Uterus (tissue), 4 donors: ENCODE data around the gene PCDHA8. TPM values are rescaled to one million over a fixed set of nuclear protein-coding genes. Genes with fewer than 3 reads are reported as not detected.
A peak's percentile ranks its signal among the peaks of the same experiment; 100 is the strongest.
"Not testable (repeated sequence)": the region's sequence is repeated elsewhere in the genome, so short reads cannot be mapped to it uniquely, and the experiment has no call there.

Experiments used
- DNase-seq, 2 donors: peaks; one replicate each; pipeline ENCODE4 v3.0.0-alpha.2; 2019 to 2020
- H3K27ac ChIP-seq, 2 donors: fragments of 200-600 bp; sonication (generic); 1 replicate in 1 of 2; 2 replicates in 1 of 2; pipeline ENCODE4 v1.5.1; 2016 to 2018
- H3K27me3 ChIP-seq, 2 donors: fragments of 200-600 bp; sonication (generic); one replicate each; pipeline ENCODE4 v1.5.1; 2018 to 2019; ENCODE audit warnings: control low read depth in 1 of 2
- H3K36me3 ChIP-seq, 2 donors: fragments of 200-600 bp; sonication (generic); one replicate each; pipeline ENCODE4 v1.5.1; 2019; ENCODE audit warnings: control low read depth in 1 of 2
- H3K4me1 ChIP-seq, 2 donors: fragments of 200-600 bp; sonication (generic); one replicate each; pipeline ENCODE4 v1.5.1; 2018 to 2019; ENCODE audit warnings: control low read depth in 1 of 2
- H3K4me3 ChIP-seq, 2 donors: fragments of 200-600 bp; sonication (generic); 1 replicate in 1 of 2; 2 replicates in 1 of 2; pipeline ENCODE4 v1.5.1; 2018 to 2019; ENCODE audit warnings: mild to moderate bottlenecking in 1 of 2
- H3K9me3 ChIP-seq, 2 donors: fragments of 200-600 bp; sonication (generic); one replicate each; pipeline ENCODE4 v1.5.1; 2019; ENCODE audit warnings: control low read depth in 1 of 2
- CTCF ChIP-seq, 4 experiments: fragments of 200-600 bp in 2 of 4; fragments of 450-650 bp in 2 of 4; sonication (generic) in 2 of 4; IDR thresholded peaks; one replicate each; pipeline ENCODE4 v1.5.1; 2016 to 2019; ENCODE audit warnings: antibody characterized with exemption in 4 of 4, mild to moderate bottlenecking in 2 of 4, moderate library complexity in 1 of 4
- POLR2A ChIP-seq, 2 donors: fragments of 450-650 bp; IDR thresholded peaks; one replicate each; pipeline ENCODE4 v1.6.1; 2016; ENCODE audit warnings: antibody characterized with exemption in 2 of 2, mild to moderate bottlenecking in 1 of 2, moderate library complexity in 1 of 2
- intact Hi-C: fragments of 100-400 bp; cut with DNase I; formaldehyde crosslinking; loops from one replicate; pipeline ENCODE4 v1.15.1; 2023; ENCODE audit warnings: low total_unique reads
- total RNA-seq, 4 donors: library from RNA; depleted of rRNA in 3 of 4; stranded (reverse); fragments of >200 nt in 3 of 4; gene quantifications; one replicate each; pipeline versions ENCODE4 v1.1.0 to v1.2.4, GENCODE V29; 2014 to 2023
- donor health status: DM: yes; HTN: yes; CAD: no.

The PCDHA8 gene
- total RNA-seq, 4 donors from 2014 or later = 1.2 to 1.9 TPM; not detected in 2

- peak in 3 of 4 experiments; percentile 8 to 30 (median 12) for TF ChIP-seq CTCF (IDR thresholded peaks at IDR 0.05)
- no peak for TF ChIP-seq POLR2A (IDR thresholded peaks at IDR 0.05)
- Histone ChIP-seq H3K27me3 (no peaks in the 10 kb centered on the region), H3K27ac (no peak within 1 kb of the TSS), H3K9me3 (no peaks in the 10 kb centered on the region), H3K4me3 (no peak within 1 kb of the TSS), H3K4me1 (no peaks in the 10 kb centered on the region), H3K36me3 (no peaks in the 10 kb centered on the region)
- no peak for DNase-seq
- intact Hi-C loops = no loop called here
Observed at GRCh38 chr5:140868721-140869554, 28.0 kb downstream of the PCDHA8 start, which contains the start of gene PCDHA11. Gene PCDHA11, plus strand, starts transcription at chr5:140868957. Its CDS starts 147 bp downstream, at chr5:140869104.

- DNase-seq = no peak
- no peaks in the 10 kb centered on the region for H3K27me3 ChIP-seq
- H3K9me3 ChIP-seq = no peaks in the 10 kb centered on the region
- intact Hi-C loops = no loop called here
- no peaks in the 10 kb centered on the region for H3K36me3 ChIP-seq
- H3K4me1 ChIP-seq = no peaks in the 10 kb centered on the region
- TF ChIP-seq POLR2A (IDR thresholded peaks at IDR 0.05) (no peak), CTCF (IDR thresholded peaks at IDR 0.05) (no peak)
- H3K27ac ChIP-seq = no peak overlapping the region
- no peak overlapping the region for H3K4me3 ChIP-seq
Observed at GRCh38 chr5:140869555-140869886, 28.5 kb downstream of the PCDHA8 start.

DNA sequence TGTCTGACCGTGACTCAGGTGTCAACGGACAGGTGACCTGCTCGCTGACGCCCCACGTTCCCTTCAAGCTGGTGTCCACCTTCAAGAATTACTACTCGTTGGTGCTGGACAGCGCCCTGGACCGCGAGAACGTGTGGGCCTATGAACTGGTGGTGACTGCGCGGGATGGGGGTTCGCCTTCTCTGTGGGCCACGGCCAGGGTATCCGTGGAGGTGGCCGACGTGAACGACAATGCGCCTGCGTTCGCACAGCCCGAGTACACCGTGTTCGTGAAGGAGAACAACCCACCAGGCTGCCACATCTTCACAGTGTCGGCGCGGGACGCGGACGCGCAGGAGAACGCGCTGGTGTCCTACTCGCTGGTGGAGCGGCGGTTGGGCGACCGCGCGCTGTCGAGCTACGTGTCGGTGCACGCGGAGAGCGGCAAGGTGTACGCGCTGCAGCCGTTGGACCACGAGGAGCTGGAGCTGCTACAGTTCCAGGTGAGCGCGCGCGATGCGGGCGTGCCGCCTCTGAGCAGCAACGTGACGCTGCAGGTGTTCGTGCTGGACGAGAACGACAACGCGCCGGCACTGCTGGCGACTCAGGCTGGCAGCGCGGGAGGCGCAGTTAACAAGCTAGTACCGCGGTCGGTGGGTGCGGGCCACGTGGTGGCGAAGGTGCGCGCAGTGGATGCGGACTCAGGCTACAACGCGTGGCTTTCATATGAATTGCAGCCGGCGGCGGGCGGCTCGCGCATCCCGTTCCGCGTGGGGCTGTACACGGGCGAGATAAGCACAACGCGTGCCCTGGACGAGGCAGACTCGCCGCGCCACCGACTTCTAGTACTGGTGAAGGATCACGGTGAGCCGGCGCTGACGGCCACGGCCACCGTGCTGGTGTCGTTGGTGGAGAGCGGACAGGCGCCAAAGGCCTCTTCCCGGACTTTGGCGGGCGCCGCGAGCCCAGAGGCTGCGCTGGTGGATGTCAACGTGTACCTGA lies 29.5 kb downstream of the PCDHA8 start:
- intact Hi-C loops = no loop called here
- no peak for DNase-seq
- TF ChIP-seq POLR2A (IDR thresholded peaks at IDR 0.05) (no peak), CTCF (IDR thresholded peaks at IDR 0.05) (no peak)

DNA sequence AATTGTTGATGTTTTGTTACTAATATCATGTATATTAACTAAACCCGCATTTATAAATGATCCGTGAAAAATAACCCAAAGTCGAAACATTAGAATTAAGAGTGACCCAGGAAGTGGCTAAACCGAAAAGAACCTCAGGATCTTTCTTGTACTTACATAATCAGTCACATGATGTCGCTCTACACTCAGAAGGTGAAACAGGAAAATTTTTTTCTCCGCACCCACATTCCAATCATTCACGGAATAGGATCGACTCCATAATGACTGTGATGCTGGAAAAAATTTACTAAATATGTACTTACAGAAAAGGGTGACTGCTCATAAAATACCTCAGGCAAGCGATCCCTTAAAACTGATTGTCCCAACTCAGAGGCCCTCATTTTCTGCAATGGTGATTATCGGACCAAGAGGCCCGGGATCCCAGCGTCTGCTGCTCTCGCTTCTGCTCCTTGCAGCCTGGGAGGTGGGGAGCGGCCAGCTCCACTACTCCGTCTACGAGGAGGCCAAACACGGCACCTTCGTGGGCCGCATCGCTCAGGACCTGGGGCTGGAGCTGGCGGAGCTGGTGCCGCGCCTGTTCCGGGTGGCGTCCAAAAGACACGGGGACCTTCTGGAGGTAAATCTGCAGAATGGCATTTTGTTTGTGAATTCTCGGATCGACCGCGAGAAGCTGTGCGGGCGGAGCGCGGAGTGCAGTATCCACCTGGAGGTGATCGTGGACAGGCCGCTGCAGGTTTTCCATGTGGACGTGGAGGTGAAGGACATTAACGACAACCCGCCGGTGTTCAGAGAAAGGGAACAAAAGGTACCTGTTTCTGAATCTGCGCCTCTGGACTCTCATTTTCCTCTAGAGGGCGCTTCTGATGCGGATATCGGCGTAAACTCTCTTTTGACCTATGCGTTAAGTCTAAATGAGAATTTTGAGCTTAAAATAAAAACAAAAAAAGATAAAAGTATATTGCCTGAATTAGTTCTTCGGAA lies 34.4 kb downstream of the PCDHA8 start, which contains the start of gene PCDHA12:
Gene PCDHA12 (plus strand): TSS at position 224 of the 981 bp plus-strand sequence. CDS start 165 bp downstream, at position 389.
- intact Hi-C loops = no loop called here
- peaks cover 0 to 8% of the 10 kb centered on the region in 2 donors for H3K9me3 ChIP-seq
- no peaks in the 10 kb centered on the region for H3K36me3 ChIP-seq
- H3K27me3 ChIP-seq = no peaks in the 10 kb centered on the region
- TF ChIP-seq CTCF (IDR thresholded peaks at IDR 0.05) (no peak), POLR2A (IDR thresholded peaks at IDR 0.05) (no peak)
- no peak within 1 kb of the TSS for H3K4me3 ChIP-seq
- no peak for DNase-seq
- H3K4me1 ChIP-seq = no peaks in the 10 kb centered on the region
- H3K27ac ChIP-seq = no peak within 1 kb of the TSS

More for the DNA sequence above, 29.5 kb downstream of the PCDHA8 start:
- no peaks in the 10 kb centered on the region for H3K4me1 ChIP-seq
- H3K27me3 ChIP-seq = no peaks in the 10 kb centered on the region
- H3K36me3 ChIP-seq = no peaks in the 10 kb centered on the region
- H3K9me3 ChIP-seq = no peaks in the 10 kb centered on the region
- H3K4me3 ChIP-seq = no peak overlapping the region
- no peak overlapping the region for H3K27ac ChIP-seq

DNA sequence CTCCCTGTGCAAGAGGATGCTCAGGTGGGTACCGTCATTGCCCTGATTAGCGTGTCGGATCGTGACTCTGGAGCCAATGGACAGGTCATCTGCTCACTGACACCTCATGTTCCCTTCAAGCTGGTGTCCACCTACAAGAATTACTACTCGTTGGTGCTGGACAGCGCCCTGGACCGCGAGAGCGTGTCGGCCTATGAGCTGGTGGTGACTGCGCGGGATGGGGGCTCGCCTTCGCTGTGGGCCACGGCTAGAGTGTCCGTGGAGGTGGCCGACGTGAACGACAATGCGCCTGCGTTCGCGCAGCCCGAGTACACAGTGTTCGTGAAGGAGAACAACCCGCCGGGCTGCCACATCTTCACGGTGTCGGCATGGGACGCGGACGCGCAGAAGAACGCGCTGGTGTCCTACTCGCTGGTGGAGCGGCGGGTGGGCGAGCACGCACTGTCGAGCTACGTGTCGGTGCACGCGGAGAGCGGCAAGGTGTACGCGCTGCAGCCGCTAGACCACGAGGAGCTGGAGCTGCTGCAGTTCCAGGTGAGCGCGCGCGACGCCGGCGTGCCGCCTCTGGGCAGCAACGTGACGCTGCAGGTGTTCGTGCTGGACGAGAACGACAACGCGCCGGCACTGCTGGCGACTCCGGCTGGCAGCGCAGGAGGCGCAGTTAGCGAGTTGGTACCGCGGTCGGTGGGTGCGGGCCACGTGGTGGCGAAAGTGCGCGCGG lies 35.7 kb downstream of the PCDHA8 start:
- H3K4me1 ChIP-seq, H3K4me3 ChIP-seq, H3K27me3 ChIP-seq, H3K36me3 ChIP-seq, H3K27ac ChIP-seq, H3K9me3 ChIP-seq, intact Hi-C loops, DNase-seq: not testable (repeated sequence)
